Heart left ventricle (tissue), 16 donors: ENCODE measurements around the gene IWS1. TPM values are rescaled to one million over a fixed set of nuclear protein-coding genes. Genes with fewer than 3 reads are reported as not detected.
A peak's percentile ranks its signal among the peaks of the same experiment; 100 is the strongest.
"Not testable (repeated sequence)": the region's sequence is repeated elsewhere in the genome, so short reads cannot be mapped to it uniquely, and the experiment has no call there.

Source experiments
- ATAC-seq, 4 donors: fragments of 200-7000 bp; cut with Tn5 transposase; one replicate each; pipeline ENCODE4 v1.9.1; 2020 to 2022; ENCODE audit warnings: moderate library complexity in 4 of 4, mild to moderate bottlenecking in 3 of 4, moderate number of reproducible peaks in 1 of 4
- DNase-seq, 5 donors: peaks; one replicate each; pipeline ENCODE4 v3.0.0-alpha.2; 2020
- H3K27ac ChIP-seq, 12 donors: fragments of 200-600 bp; sonication (generic) in 4 of 12; one replicate each; pipeline versions ENCODE4 v1.5.0 to v1.8.0; 2016 to 2022; ENCODE audit warnings: mild to moderate bottlenecking in 2 of 12
- H3K27me3 ChIP-seq, 9 donors: fragments of 200-600 bp; sonication (generic) in 2 of 9; one replicate each; pipeline versions ENCODE4 v1.5.1 to v1.8.0; 2016 to 2022; ENCODE audit warnings: mild to moderate bottlenecking in 3 of 9
- H3K36me3 ChIP-seq, 9 donors: fragments of 200-600 bp; sonication (generic) in 2 of 9; one replicate each; pipeline versions ENCODE4 v1.5.0 to v1.8.0; 2018 to 2022; ENCODE audit warnings: mild to moderate bottlenecking in 2 of 9
- H3K4me1 ChIP-seq, 12 donors: fragments of 200-600 bp; sonication (generic) in 4 of 12; one replicate each; pipeline versions ENCODE4 v1.5.0 to v1.8.0; 2016 to 2022; ENCODE audit warnings: mild to moderate bottlenecking in 3 of 12
- H3K4me3 ChIP-seq, 12 donors: fragments of 200-600 bp; sonication (generic) in 4 of 12; one replicate each; pipeline versions ENCODE4 v1.5.0 to v1.8.0; 2017 to 2022; ENCODE audit warnings: mild to moderate bottlenecking in 9 of 12, moderate library complexity in 4 of 12
- H3K9me3 ChIP-seq, 12 donors: fragments of 200-600 bp; sonication (generic) in 4 of 12; one replicate each; pipeline versions ENCODE4 v1.5.0 to v1.8.0; 2016 to 2022; ENCODE audit warnings: mild to moderate bottlenecking in 1 of 12
- CTCF ChIP-seq, 12 donors: fragments of 200-600 bp; sonication (generic) in 4 of 12; IDR thresholded peaks; one replicate each; pipeline versions ENCODE4 v1.5.0 to v1.8.0; 2018 to 2022; ENCODE audit warnings: antibody characterized with exemption in 12 of 12, mild to moderate bottlenecking in 5 of 12
- POLR2A ChIP-seq, 2 donors: fragments of 450-650 bp; IDR thresholded peaks; one replicate each; pipeline ENCODE4 v1.6.1; 2017; ENCODE audit warnings: antibody characterized with exemption in 2 of 2, mild to moderate bottlenecking in 2 of 2, moderate library complexity in 2 of 2
- WGBS, 4 donors: extraction: QIAGEN DNeasy Blood & Tissue Kit in 2 of 4; methylation state at CpG; one replicate each; pipeline versions ENCODE4 v1.1.5 to v1.1.7; 2013 to 2018; 5-methylcytosine and 5-hydroxymethylcytosine counted together
- intact Hi-C, 10 donors: fragments of 100-400 bp; cut with DNase I; formaldehyde crosslinking; loops; one replicate each; pipeline versions ENCODE4 v1.11.1 to v1.14.2; 2022
- polyA plus RNA-seq, 2 donors: library from polyadenylated mRNA; stranded (reverse); fragments of 200-250 nt; gene quantifications; one replicate each; pipeline ENCODE4 v1.2.3, GENCODE V29; 2013
- total RNA-seq, 9 donors: library from RNA; depleted of rRNA in 2 of 9; stranded (reverse); fragments of >200 nt in 2 of 9; fragmentation: NEBNext Ultra II Directional in 3 of 9; extraction: Animal tissue kit (Norgen Biotek cat#: 25700) in 3 of 9; gene quantifications; one replicate each; pipeline versions ENCODE4 v1.1.0 to v1.2.4, GENCODE V29; 2016 to 2023
- donor health status: ischemic (EF 13 %, LVEDD 7.1; RV severe dilation, severe dysfunction).
- donor health status: healthy with polysubstance abuse.
- donor health status: DM: no; HTN: yes; CAD: no.
- donor health status: DM: no; HTN: no; CAD: no.
- donor health status: ischemic (EF 25% LVEDD 6.9; RV normal size, moderate dysfunction).
- donor health status: ischemic (EF 25% LVEDD 5.7; RV mildly dilated, moderate dysfunction).
- donor health status: healthy.
- donor health status: DM: yes; HTN: yes; CAD: no.
- donor health status: ischemic (EF 35%, LVEDD 5.7; RV mildly dilated, moderate dysfunction).
- donor health status: nonischemic (EF 11% LVEDD 7.7; RV severe dilation, severe dysfunction).
- donor health status: DM: yes; HTN: yes; CAD: no.
- donor health status: PGD.
- donor health status: ischemic (EF 29% LVEDD 5.4; RV normal size, mild dysfunction).
- donor health status: nonischemic (EF 23%, LVEDD 6.1; RV moderate dilation, normal function).

Gene IWS1
- total and polyA plus RNA-seq, 11 donors, result 37.6 to 62.2 (median 46.5) TPM

GRCh38 chr2:127574656-127575055 is 48.4 kb upstream of the IWS1 start:
- no peak for ATAC-seq
- Histone ChIP-seq H3K9me3 (no peaks in the 10 kb centered on the region), H3K36me3 (no peaks in the 10 kb centered on the region), H3K4me1 (peaks cover 3 to 30% (median 18%) of the 10 kb centered on the region in 12 donors), H3K27ac (no peak overlapping the region), H3K4me3 (no peak overlapping the region), H3K27me3 (no peaks in the 10 kb centered on the region)
- WGBS, 4 donors, result 90 to 97% (median 95%) methylated on average over 3 of the region's 3 CpGs
- TF ChIP-seq POLR2A (IDR thresholded peaks at IDR 0.05) (no peak), CTCF (IDR thresholded peaks at IDR 0.05) (no peak)
- DNase-seq, result no peak
- intact Hi-C loops, result loop anchor here in 1 of 10 donors (5.0 kb wide), 1 partner anchor 47 kb away; the partner anchor contains the start of gene IWS1

- ATAC-seq, result no peak
- intact Hi-C loops, result loop anchor here in 1 of 10 donors (5.0 kb wide), 1 partner anchor 46 kb away; the partner anchor contains the start of gene IWS1
- 95 to 96% (median 95%) methylated on average over 17 of the region's 17 CpGs for WGBS, 4 donors
- Histone ChIP-seq H3K27ac (no peak overlapping the region), H3K27me3 (no peaks in the 10 kb centered on the region), H3K36me3 (no peaks in the 10 kb centered on the region), H3K4me1 (peaks cover 3 to 39% (median 27%) of the 10 kb centered on the region in 12 donors), H3K9me3 (no peaks in the 10 kb centered on the region), H3K4me3 (no peak overlapping the region)
- DNase-seq, result peak in 1 of 5 donors; percentile 7
- TF ChIP-seq POLR2A (IDR thresholded peaks at IDR 0.05) (no peak), CTCF (IDR thresholded peaks at IDR 0.05) (no peak)
Observed at GRCh38 chr2:127573771-127574170, 47.5 kb upstream of the IWS1 start.

- Histone ChIP-seq H3K9me3 (no peaks in the 10 kb centered on the region), H3K4me3 (no peak overlapping the region), H3K36me3 (no peaks in the 10 kb centered on the region), H3K27ac (no peak overlapping the region), H3K27me3 (no peaks in the 10 kb centered on the region), H3K4me1 (peaks cover 3 to 43% (median 28%) of the 10 kb centered on the region in 12 donors)
- intact Hi-C loops, result loop anchor here in 1 of 10 donors (5.0 kb wide), 1 partner anchor 46 kb away; the partner anchor contains the start of gene IWS1
- DNase-seq (no peak), ATAC-seq (no peak)
- 94 to 97% (median 95%) methylated on average over 6 of the region's 6 CpGs for WGBS, 4 donors
- TF ChIP-seq CTCF (IDR thresholded peaks at IDR 0.05) (no peak), POLR2A (IDR thresholded peaks at IDR 0.05) (no peak)
Observed at GRCh38 chr2:127573298-127573697, 47.0 kb upstream of the IWS1 start.

GRCh38 chr2:127572841-127573240 is 46.6 kb upstream of the IWS1 start:
- Histone ChIP-seq H3K27ac (no peak overlapping the region), H3K27me3 (no peaks in the 10 kb centered on the region), H3K4me3 (no peak overlapping the region), H3K9me3 (no peaks in the 10 kb centered on the region), H3K4me1 (peaks cover 3 to 46% (median 29%) of the 10 kb centered on the region in 12 donors), H3K36me3 (no peaks in the 10 kb centered on the region)
- intact Hi-C loops, result loop anchor here in 1 of 10 donors (5.0 kb wide), 1 partner anchor 46 kb away; the partner anchor contains the start of gene IWS1
- no peak for TF ChIP-seq CTCF (IDR thresholded peaks at IDR 0.05)
- no peak for TF ChIP-seq POLR2A (IDR thresholded peaks at IDR 0.05)
- DNase-seq (no peak), ATAC-seq (no peak)
- 93 to 97% (median 95%) methylated on average over 5 of the region's 5 CpGs for WGBS, 4 donors

GRCh38 chr2:127572352-127572751 is 46.1 kb upstream of the IWS1 start:
- not testable (repeated sequence) for DNase-seq, H3K4me3 ChIP-seq, ATAC-seq, H3K36me3 ChIP-seq, H3K9me3 ChIP-seq, H3K27ac ChIP-seq, H3K27me3 ChIP-seq
- intact Hi-C loops, result loop anchor here in 1 of 10 donors (5.0 kb wide), 1 partner anchor 45 kb away; the partner anchor contains the start of gene IWS1
- peaks cover 3 to 46% (median 29%) of the 10 kb centered on the region in 12 donors for H3K4me1 ChIP-seq
- 96 to 100% (median 98%) methylated on average over 2 of the region's 2 CpGs for WGBS, 4 donors
